Natural killer cell treated with Interleukin-12 subunit alpha and Interleukin-12 subunit beta and Interleukin-15 and Interleukin-18, amount 100 ng/mL, for 72 hours (primary cell): ENCODE results near the gene VPS51. TPM values are rescaled to one million over a fixed set of nuclear protein-coding genes. Genes with fewer than 3 reads are reported as not detected.

Experiments used
- ATAC-seq, 2 donors: fragments of 150-1000 bp; cut with Tn5 transposase in 1 of 2; sonication (Bioruptor Pico), chemical (Tn5 transposase) in 1 of 2; 2 replicates each; pipeline ENCODE4 v1.10.0; 2021
- DNase-seq: peaks from one replicate; pipeline ENCODE4 v3.0.0; 2022; ENCODE audit warnings: low spot score
- H3K27ac Mint-ChIP-seq, 2 donors: 1 replicate in 1 of 2; 2 replicates in 1 of 2; pipeline ENCODE4 v1.8.0; 2022; ENCODE audit warnings: mixed read lengths in 2 of 2, mild to moderate bottlenecking in 1 of 2, moderate library complexity in 1 of 2
- H3K27me3 Mint-ChIP-seq, 2 donors: 1 replicate in 1 of 2; 2 replicates in 1 of 2; pipeline ENCODE4 v1.8.0; 2022; ENCODE audit warnings: mixed read lengths in 2 of 2
- H3K36me3 Mint-ChIP-seq: one replicate; pipeline ENCODE4 v1.8.0; 2022; ENCODE audit warnings: mixed read lengths
- H3K4me1 Mint-ChIP-seq, 2 donors: 1 replicate in 1 of 2; 2 replicates in 1 of 2; pipeline ENCODE4 v1.8.0; 2022; ENCODE audit warnings: low read depth in 2 of 2, mixed read lengths in 2 of 2, mild to moderate bottlenecking in 1 of 2
- H3K4me3 Mint-ChIP-seq: one replicate; pipeline ENCODE4 v1.8.0; 2022; ENCODE audit warnings: mixed read lengths
- H3K9me3 Mint-ChIP-seq: 2 replicates; pipeline ENCODE4 v1.8.0; 2022; ENCODE audit warnings: mixed read lengths
- total RNA-seq, 2 donors: library from RNA; stranded (reverse); gene quantifications; one replicate each; pipeline ENCODE4 v1.2.3, GENCODE V29; 2022

VPS51 gene
- total RNA-seq, 2 donors from 2014 or later, result 132 to 149 TPM

GRCh38 chr11:65103476-65103875 is 7.5 kb downstream of the VPS51 start:
- Mint-ChIP-seq H3K9me3 (no peaks in the 10 kb centered on the region), H3K36me3 (no peaks in the 10 kb centered on the region), H3K4me3 (no peak overlapping the region), H3K27ac (no peak overlapping the region), H3K27me3 (no peaks in the 10 kb centered on the region), H3K4me1 (peaks cover 14 to 22% of the 10 kb centered on the region in 2 donors)
- peak; percentile 18 for DNase-seq
- no peak for ATAC-seq

GRCh38 chr11:65104628-65105027 is 8.6 kb downstream of the VPS51 start:
- Mint-ChIP-seq H3K9me3 (no peaks in the 10 kb centered on the region), H3K27me3 (no peaks in the 10 kb centered on the region), H3K4me3 (no peak overlapping the region), H3K27ac (peak overlapping the region in 1 of 2 donors; percentile 85), H3K36me3 (no peaks in the 10 kb centered on the region), H3K4me1 (peaks cover 7 to 17% of the 10 kb centered on the region in 2 donors)
- ATAC-seq, result no peak
- DNase-seq, result peak; percentile 13

- Mint-ChIP-seq H3K36me3 (no peaks in the 10 kb centered on the region), H3K4me1 (peaks cover 20 to 35% of the 10 kb centered on the region in 2 donors), H3K4me3 (no peak overlapping the region), H3K27ac (no peak overlapping the region), H3K27me3 (no peaks in the 10 kb centered on the region), H3K9me3 (no peaks in the 10 kb centered on the region)
- DNase-seq, result peak; percentile 15
- no peak for ATAC-seq
Measured at GRCh38 chr11:65107078-65107477, 11.1 kb downstream of the VPS51 start.

- no peaks in the 10 kb centered on the region for H3K27me3 Mint-ChIP-seq
- peaks cover 21 to 36% of the 10 kb centered on the region in 2 donors for H3K4me1 Mint-ChIP-seq
- no peak overlapping the region for H3K4me3 Mint-ChIP-seq
- no peaks in the 10 kb centered on the region for H3K36me3 Mint-ChIP-seq
- ATAC-seq, result no peak
- H3K9me3 Mint-ChIP-seq, result no peaks in the 10 kb centered on the region
- peak; percentile 51 for DNase-seq
- H3K27ac Mint-ChIP-seq, result no peak overlapping the region
Measured at GRCh38 chr11:65107751-65108468, 11.9 kb downstream of the VPS51 start.

DNA sequence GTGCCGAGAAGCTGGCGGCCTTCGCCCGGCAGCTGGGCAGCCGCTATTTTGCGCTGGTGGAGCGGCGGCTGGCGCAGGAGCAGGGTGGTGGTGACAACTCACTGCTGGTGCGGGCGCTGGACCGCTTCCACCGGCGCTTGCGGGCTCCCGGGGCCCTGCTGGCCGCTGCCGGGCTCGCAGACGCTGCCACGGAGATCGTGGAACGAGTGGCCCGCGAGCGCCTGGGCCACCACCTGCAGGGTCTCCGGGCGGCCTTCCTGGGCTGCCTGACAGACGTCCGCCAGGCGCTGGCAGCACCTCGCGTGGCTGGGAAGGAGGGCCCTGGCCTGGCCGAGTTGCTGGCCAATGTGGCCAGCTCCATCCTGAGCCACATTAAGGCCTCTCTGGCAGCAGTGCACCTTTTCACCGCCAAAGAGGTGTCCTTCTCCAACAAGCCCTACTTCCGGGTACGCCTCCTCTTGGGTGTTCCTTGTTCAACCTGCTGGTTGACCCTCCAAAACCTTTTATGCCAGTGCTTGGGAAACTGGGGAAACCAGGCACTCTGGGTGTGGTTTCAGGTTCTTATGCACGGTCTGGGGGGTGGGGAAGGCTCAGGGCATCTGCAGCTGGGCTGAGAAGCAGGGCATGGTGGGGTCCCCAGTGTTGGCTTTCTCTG is 12.6 kb downstream of the VPS51 start:
- no peak overlapping the region for H3K27ac Mint-ChIP-seq
- H3K36me3 Mint-ChIP-seq, result no peaks in the 10 kb centered on the region
- ATAC-seq (no peak), DNase-seq (peak; percentile 60)
- no peaks in the 10 kb centered on the region for H3K27me3 Mint-ChIP-seq
- no peak overlapping the region for H3K4me3 Mint-ChIP-seq
- no peaks in the 10 kb centered on the region for H3K9me3 Mint-ChIP-seq
- peaks cover 26 to 41% of the 10 kb centered on the region in 2 donors for H3K4me1 Mint-ChIP-seq

DNA sequence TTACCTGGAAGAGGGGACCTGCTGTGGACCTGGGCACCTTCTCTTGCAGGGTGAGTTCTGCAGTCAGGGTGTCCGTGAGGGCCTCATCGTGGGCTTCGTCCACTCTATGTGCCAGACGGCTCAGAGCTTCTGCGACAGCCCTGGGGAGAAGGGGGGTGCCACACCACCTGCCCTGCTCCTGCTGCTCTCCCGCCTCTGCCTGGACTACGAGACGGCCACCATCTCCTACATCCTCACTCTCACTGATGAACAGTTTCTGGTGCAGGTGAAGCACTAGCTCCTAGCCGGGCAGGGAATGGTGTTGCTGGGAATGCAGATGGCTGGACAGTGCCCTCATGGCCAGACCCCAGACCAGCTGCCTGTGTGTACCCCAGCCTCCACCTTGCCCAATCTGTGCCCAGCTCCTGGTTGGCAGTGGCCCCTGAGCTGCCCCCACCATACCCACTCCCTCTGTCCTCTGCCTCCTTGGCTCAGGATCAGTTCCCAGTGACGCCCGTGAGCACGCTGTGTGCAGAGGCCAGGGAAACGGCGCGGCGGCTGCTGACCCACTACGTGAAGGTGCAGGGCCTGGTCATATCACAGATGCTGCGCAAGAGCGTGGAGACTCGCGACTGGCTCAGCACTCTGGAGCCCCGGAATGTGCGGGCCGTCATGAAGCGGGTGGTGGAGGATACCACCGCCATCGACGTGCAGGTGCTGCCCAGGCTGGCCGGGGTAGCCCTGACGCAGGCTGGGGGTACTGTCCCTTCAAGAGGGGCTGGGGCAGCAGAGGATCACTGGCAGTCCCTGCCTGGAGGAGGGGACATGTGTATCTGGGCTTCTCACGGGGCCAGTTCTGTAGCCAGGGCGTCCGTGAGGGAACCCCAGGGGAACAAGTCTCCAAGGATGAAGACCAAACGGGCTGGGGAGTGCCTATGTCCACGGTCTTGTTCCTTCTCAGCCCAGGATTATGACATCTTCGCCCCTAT is 13.5 kb downstream of the VPS51 start:
- no peak for ATAC-seq
- Mint-ChIP-seq H3K4me1 (peaks cover 27 to 41% of the 10 kb centered on the region in 2 donors), H3K36me3 (no peaks in the 10 kb centered on the region), H3K27ac (no peak overlapping the region), H3K4me3 (no peak overlapping the region), H3K9me3 (no peaks in the 10 kb centered on the region), H3K27me3 (no peaks in the 10 kb centered on the region)
- peak; percentile 60 for DNase-seq

DNA sequence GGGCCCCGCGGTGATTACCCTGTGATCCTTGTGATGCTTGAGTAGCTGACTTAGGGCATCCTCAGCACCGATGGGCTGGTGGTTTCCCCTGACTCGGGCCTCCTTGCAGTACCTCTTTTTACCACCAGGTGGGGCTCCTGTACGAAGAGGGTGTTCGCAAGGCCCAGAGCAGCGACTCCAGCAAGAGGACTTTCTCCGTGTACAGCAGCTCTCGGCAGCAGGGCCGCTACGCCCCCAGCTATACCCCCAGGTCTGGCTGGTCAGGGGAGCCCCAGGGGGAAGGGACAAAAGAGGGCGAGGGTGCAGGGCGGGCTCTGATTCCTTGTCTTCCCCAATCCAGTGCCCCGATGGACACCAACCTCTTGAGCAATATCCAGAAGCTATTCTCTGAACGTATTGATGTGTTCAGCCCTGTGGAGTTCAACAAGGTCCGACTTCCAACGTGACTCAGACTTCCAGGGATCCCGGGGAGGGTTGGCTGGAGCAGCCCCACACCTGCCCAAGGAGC is 14.4 kb downstream of the VPS51 start:
- Mint-ChIP-seq H3K27me3 (no peaks in the 10 kb centered on the region), H3K4me3 (no peak overlapping the region), H3K27ac (no peak overlapping the region), H3K9me3 (no peaks in the 10 kb centered on the region), H3K36me3 (no peaks in the 10 kb centered on the region), H3K4me1 (peaks cover 26 to 35% of the 10 kb centered on the region in 2 donors)
- peak; percentile 89 for DNase-seq
- peak; percentile 59 to 69 for ATAC-seq

DNA sequence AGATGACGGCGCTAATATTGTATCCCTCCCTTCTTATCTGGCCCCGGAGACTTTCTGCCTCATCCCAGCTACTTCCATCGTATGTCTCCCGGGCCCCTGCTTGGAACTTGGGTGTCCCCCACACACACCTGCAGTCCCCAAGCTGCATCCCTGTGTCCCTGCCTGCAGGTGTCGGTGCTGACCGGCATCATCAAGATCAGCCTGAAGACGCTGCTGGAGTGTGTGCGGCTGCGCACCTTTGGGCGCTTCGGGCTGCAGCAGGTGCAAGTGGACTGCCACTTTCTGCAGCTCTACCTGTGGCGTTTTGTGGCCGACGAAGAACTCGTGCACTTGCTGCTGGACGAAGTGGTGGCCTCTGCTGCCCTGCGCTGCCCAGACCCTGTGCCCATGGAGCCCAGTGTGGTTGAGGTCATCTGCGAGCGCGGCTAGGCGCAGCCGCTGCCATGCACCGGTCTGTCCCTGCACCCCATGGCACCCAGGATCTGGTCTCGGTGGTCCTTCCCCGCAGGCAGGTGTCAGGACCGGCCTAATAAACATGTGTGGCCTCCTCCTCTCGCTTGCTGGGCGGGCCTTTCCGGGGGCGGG is 15.2 kb downstream of the VPS51 start:
- no peak for DNase-seq
- H3K4me3 Mint-ChIP-seq, result peak overlapping the region; percentile 97
- no peaks in the 10 kb centered on the region for H3K36me3 Mint-ChIP-seq
- H3K27ac Mint-ChIP-seq, result peak overlapping the region; percentile 73 to 91
- no peaks in the 10 kb centered on the region for H3K27me3 Mint-ChIP-seq
- H3K9me3 Mint-ChIP-seq, result no peaks in the 10 kb centered on the region
- peaks cover 20 to 29% of the 10 kb centered on the region in 2 donors for H3K4me1 Mint-ChIP-seq
- no peak for ATAC-seq

GRCh38 chr11:65111744-65112545 is 15.9 kb downstream of the VPS51 start, which contains the start of gene TM7SF2:
TM7SF2 (plus strand) TSS chr11:65111872; CDS start chr11:65112016, 144 bp downstream.
- DNase-seq (peak; percentile 95), ATAC-seq (peak; percentile 86 to 92)
- Mint-ChIP-seq H3K27me3 (no peaks in the 10 kb centered on the region), H3K4me3 (peak within 1 kb of the TSS; percentile 97), H3K4me1 (peaks cover 20 to 27% of the 10 kb centered on the region in 2 donors), H3K36me3 (no peaks in the 10 kb centered on the region), H3K27ac (peak within 1 kb of the TSS; percentile 73 to 91), H3K9me3 (no peaks in the 10 kb centered on the region)

DNA sequence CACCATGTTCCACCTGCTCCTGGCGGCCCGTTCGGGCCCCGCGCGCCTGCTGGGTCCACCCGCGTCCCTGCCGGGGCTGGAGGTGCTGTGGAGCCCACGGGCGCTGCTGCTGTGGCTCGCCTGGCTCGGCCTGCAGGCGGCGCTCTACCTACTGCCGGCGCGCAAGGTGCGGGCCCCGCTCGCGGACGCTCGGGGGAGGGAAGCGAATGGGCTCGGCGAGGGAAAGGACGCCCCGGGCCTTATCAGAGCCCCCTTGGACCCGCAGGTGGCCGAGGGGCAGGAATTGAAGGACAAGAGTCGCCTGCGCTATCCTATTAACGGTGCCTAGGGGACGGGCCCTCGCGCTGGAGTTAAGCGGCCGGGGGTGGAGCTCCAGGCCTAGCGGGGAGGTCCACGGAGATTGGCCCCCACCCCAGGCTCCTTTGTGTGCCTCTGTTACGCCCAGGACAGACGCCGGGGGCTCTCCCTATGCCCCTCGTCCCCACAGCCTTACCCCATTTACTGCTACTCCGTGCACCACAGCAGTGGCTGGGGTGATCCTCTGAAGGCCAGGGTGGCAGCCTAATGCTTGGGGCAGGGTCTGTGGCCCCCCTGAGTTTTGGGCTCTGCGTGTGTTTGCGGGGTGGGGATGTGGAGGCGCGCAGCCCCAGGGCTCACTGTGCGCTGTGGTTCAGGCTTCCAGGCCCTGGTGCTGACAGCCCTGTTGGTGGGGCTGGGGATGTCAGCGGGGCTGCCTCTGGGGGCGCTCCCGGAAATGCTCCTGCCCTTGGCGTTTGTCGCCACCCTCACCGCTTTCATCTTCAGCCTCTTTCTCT is 16.7 kb downstream of the VPS51 start:
- ATAC-seq (peak; percentile 61 to 67), DNase-seq (peak; percentile 78)
- Mint-ChIP-seq H3K27ac (peak overlapping the region; percentile 10 to 45), H3K36me3 (no peaks in the 10 kb centered on the region), H3K4me1 (peaks cover 21 to 27% of the 10 kb centered on the region in 2 donors), H3K9me3 (no peaks in the 10 kb centered on the region), H3K27me3 (no peaks in the 10 kb centered on the region), H3K4me3 (peak overlapping the region; percentile 97)

- ATAC-seq, result no peak
- H3K4me3 Mint-ChIP-seq, result peak overlapping the region; percentile 97
- peaks cover 25 to 30% of the 10 kb centered on the region in 2 donors for H3K4me1 Mint-ChIP-seq
- peaks cover under 1% of the 10 kb centered on the region for H3K36me3 Mint-ChIP-seq
- H3K27ac Mint-ChIP-seq, result peak overlapping the region; percentile 10 to 45
- DNase-seq, result peak; percentile 22
- H3K27me3 Mint-ChIP-seq, result no peaks in the 10 kb centered on the region
- H3K9me3 Mint-ChIP-seq, result no peaks in the 10 kb centered on the region
Measured at GRCh38 chr11:65113361-65113756, 17.3 kb downstream of the VPS51 start.

GRCh38 chr11:65113839-65114238 is 17.8 kb downstream of the VPS51 start:
- no peaks in the 10 kb centered on the region for H3K9me3 Mint-ChIP-seq
- peak overlapping the region; percentile 97 for H3K4me3 Mint-ChIP-seq
- peaks cover 5% of the 10 kb centered on the region for H3K36me3 Mint-ChIP-seq
- ATAC-seq, result no peak
- H3K27me3 Mint-ChIP-seq, result no peaks in the 10 kb centered on the region
- DNase-seq, result peak; percentile 16
- H3K4me1 Mint-ChIP-seq, result peaks cover 29 to 32% of the 10 kb centered on the region in 2 donors
- H3K27ac Mint-ChIP-seq, result peak overlapping the region; percentile 10 to 45
